ENCODE data around the gene FERMT1.

The FERMT1 gene

DNA sequence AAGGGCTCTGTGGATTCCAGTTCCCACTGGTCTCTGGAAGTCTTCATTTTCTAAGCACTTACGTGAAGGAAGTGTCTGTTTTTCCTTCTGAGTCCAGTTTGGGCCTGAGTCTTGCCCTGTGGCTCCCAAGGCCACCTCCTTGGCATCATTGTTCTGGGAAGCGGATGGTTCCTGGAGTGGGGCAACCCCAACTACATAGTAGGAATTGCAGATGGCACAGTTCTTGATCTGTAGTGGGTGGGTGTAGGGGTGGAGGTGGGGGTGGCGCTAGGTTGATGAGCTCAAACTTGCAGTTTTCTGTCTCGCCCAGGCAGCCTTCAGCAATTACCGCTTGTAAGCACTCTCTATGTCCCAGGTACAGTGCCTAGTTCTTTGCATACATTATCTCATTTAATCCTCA is 7.2 kb upstream of the FERMT1 start:
- TF ChIP-seq YY1 (IDR thresholded peaks at IDR 0.05; ENCODE audit: insufficient read depth, insufficient read length) = no peak
- TF ChIP-seq ZNF274 (IDR thresholded peaks at IDR 0.05; ENCODE audit: low read depth, low read length) = no peak
- no peak for TF ChIP-seq SUZ12 (IDR thresholded peaks at IDR 0.05; ENCODE audit: extremely low read depth, insufficient read depth, insufficient read length)

DNA sequence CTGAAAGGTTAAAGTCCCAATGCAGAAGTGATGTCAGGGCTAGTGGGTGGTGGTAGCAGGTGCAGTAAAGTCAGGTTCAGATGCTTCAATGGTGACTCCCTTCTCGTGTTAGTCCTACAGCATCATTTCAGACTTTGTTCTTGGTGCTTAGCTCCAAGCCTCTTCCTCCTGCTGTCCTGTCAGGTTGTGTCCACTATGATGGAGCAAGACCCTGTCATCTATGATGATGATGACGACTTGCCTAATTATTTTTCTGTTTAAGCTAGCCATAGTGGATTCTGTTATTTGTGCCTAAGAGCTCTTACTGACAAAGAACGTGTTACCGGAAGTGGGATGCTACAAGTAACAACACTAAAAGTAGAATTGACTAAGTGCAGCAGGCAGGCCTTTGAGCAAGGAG is 5.0 kb upstream of the FERMT1 start:
- TF ChIP-seq YY1 (IDR thresholded peaks at IDR 0.05; ENCODE audit: insufficient read depth, insufficient read length) (no peak), ZNF274 (IDR thresholded peaks at IDR 0.05; ENCODE audit: low read depth, low read length) (no peak), SUZ12 (IDR thresholded peaks at IDR 0.05; ENCODE audit: extremely low read depth, insufficient read depth, insufficient read length) (no peak)
- H3K27me3 ChIP-seq (ENCODE audit: insufficient read depth, insufficient read length) = peaks cover under 1% of the 10 kb centered on the region
- no peaks in the 10 kb centered on the region for H3K4me1 ChIP-seq (ENCODE audit: insufficient read depth, insufficient read length)
- H3K9ac ChIP-seq (ENCODE audit: insufficient read length, low read depth) = no peak overlapping the region
- no peaks in the 10 kb centered on the region for H3K9me3 ChIP-seq (ENCODE audit: insufficient read depth, low read length)
- no peaks in the 10 kb centered on the region for H3K36me3 ChIP-seq (ENCODE audit: insufficient read depth, insufficient read length, low read length)
- DNase-seq (ENCODE audit: low read depth, low spot score) = no peak
- no peak overlapping the region for H3K4me3 ChIP-seq (ENCODE audit: insufficient read length, low read depth)

More for the DNA sequence above, 7.2 kb upstream of the FERMT1 start:
- no peak overlapping the region for H3K9ac ChIP-seq (ENCODE audit: insufficient read length, low read depth)
- no peaks in the 10 kb centered on the region for H3K27me3 ChIP-seq (ENCODE audit: insufficient read depth, insufficient read length)
- DNase-seq (ENCODE audit: low read depth, low spot score) = no peak
- no peak overlapping the region for H3K4me3 ChIP-seq (ENCODE audit: insufficient read length, low read depth)
- no peaks in the 10 kb centered on the region for H3K36me3 ChIP-seq (ENCODE audit: insufficient read depth, insufficient read length, low read length)
- no peaks in the 10 kb centered on the region for H3K4me1 ChIP-seq (ENCODE audit: insufficient read depth, insufficient read length)
- H3K9me3 ChIP-seq (ENCODE audit: insufficient read depth, low read length) = no peaks in the 10 kb centered on the region

DNA sequence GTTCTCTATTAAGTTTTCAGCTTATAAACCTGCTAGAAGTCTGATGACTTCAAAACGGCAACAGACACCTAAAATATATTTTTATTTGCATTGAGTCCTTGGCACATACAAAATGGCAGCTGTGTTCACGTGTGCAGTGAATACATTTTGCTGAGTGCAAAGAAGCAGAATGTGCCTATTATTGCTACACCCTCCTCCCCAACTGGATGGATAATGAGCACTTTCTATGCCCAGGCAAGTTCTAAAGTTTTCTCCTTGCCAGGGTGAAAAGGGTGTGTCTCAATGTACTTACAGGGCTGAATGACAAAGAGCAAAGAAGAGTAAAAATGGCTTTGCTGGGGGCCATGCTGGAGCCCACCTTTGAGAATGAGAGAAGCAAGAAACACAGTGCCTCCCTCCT is 4.0 kb upstream of the FERMT1 start:
- Histone ChIP-seq H3K9me3 (ENCODE audit: insufficient read depth, low read length) (no peaks in the 10 kb centered on the region), H3K9ac (ENCODE audit: insufficient read length, low read depth) (no peak overlapping the region), H3K36me3 (ENCODE audit: insufficient read depth, insufficient read length, low read length) (no peaks in the 10 kb centered on the region), H3K4me3 (ENCODE audit: insufficient read length, low read depth) (no peak overlapping the region), H3K4me1 (ENCODE audit: insufficient read depth, insufficient read length) (no peaks in the 10 kb centered on the region), H3K27me3 (ENCODE audit: insufficient read depth, insufficient read length) (peaks cover 10% of the 10 kb centered on the region)
- DNase-seq (ENCODE audit: low read depth, low spot score) = no peak
- TF ChIP-seq SUZ12 (IDR thresholded peaks at IDR 0.05; ENCODE audit: extremely low read depth, insufficient read depth, insufficient read length) (no peak), YY1 (IDR thresholded peaks at IDR 0.05; ENCODE audit: insufficient read depth, insufficient read length) (no peak), ZNF274 (IDR thresholded peaks at IDR 0.05; ENCODE audit: low read depth, low read length) (no peak)

DNA sequence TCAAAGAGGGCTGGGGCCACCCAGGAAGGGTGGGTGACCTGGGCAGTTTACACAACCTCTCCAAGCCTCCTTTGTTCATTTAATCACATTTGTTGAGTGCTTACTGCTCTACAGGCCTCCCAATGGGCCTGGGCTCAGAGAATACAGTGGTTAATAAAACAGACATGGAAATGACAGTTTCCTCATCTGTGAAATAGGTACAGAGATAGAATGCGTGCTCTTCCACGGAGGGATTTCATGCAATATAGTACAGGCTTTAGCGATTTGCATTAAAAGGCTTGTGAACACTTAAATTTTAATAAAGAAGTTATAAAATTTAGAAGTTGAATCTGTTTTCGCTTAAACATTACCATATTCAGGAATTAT is 802 bp upstream of the FERMT1 start:
- Histone ChIP-seq H3K36me3 (ENCODE audit: insufficient read depth, insufficient read length, low read length) (no peaks in the 10 kb centered on the region), H3K4me3 (ENCODE audit: insufficient read length, low read depth) (peak overlapping the region; percentile 55), H3K9ac (ENCODE audit: insufficient read length, low read depth) (peak overlapping the region; percentile 85), H3K27me3 (ENCODE audit: insufficient read depth, insufficient read length) (peaks cover 17% of the 10 kb centered on the region), H3K4me1 (ENCODE audit: insufficient read depth, insufficient read length) (no peaks in the 10 kb centered on the region), H3K9me3 (ENCODE audit: insufficient read depth, low read length) (no peaks in the 10 kb centered on the region)
- TF ChIP-seq SUZ12 (IDR thresholded peaks at IDR 0.05; ENCODE audit: extremely low read depth, insufficient read depth, insufficient read length) = no peak
- TF ChIP-seq YY1 (IDR thresholded peaks at IDR 0.05; ENCODE audit: insufficient read depth, insufficient read length) = no peak
- DNase-seq (ENCODE audit: low read depth, low spot score) = no peak

DNA sequence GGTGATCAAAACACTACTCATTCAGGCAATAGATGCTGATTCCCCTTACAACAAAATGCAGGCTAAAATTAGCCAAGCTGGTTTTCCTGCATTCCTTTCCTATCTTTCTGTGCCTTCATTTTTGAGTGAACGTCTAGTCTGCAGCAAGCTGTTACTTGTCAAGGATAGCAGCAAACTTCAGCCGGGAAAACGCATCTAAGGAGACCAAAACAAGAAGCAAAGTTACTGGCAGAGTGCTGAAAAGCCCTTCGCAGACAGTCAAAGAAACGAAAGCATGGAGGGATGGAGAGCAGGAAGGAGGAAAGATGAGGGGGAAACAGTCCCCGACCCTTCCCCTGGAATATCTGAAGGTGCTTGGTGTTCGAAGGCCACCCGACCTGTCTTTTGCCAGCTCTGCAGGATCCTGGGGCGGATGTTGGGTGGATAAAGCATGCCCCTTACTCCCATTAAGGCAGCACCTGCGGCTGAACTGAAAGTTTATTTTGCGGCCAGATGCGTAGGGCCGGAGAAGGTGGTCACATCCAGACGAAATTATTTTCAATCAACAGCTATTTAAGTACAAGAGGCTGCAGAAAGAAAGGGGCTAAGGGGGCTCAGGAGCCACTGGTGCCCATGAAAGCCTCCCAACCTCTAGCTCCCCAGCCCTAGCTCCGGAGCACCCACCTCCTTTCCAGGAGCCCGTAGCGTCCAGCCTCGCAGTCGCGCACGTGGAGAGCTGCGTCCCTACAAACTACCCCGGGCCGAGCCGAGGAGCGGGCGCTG is 538 bp downstream of the FERMT1 start:
- Histone ChIP-seq H3K9me3 (ENCODE audit: insufficient read depth, low read length) (no peaks in the 10 kb centered on the region), H3K9ac (ENCODE audit: insufficient read length, low read depth) (peak overlapping the region; percentile 85), H3K27me3 (ENCODE audit: insufficient read depth, insufficient read length) (peaks cover 17% of the 10 kb centered on the region), H3K36me3 (ENCODE audit: insufficient read depth, insufficient read length, low read length) (no peaks in the 10 kb centered on the region), H3K4me3 (ENCODE audit: insufficient read length, low read depth) (peak overlapping the region; percentile 55), H3K4me1 (ENCODE audit: insufficient read depth, insufficient read length) (no peaks in the 10 kb centered on the region)
- TF ChIP-seq SUZ12 (IDR thresholded peaks at IDR 0.05; ENCODE audit: extremely low read depth, insufficient read depth, insufficient read length) (no peak), YY1 (IDR thresholded peaks at IDR 0.05; ENCODE audit: insufficient read depth, insufficient read length) (no peak), ZNF274 (IDR thresholded peaks at IDR 0.05; ENCODE audit: low read depth, low read length) (no peak)
- DNase-seq (ENCODE audit: low read depth, low spot score) = no peak

DNA sequence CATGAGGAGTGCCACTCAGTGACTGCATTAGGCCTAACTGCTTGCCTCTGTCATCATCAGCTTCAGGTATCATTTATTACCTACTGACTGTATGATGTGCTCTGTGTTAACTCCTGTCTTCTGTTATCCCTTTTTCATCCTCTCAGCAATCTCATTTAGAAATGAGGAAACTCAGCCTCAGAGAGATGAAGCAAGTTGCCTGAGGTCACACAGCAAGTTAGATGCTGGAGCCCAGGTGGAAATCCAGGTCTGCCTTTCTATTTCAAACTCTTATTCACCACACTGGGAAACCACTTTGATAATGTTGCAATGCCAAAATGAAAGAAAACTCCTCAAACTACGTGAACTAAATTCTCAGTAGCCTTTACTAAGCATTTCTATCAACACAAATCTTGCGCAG is 1.3 kb downstream of the FERMT1 start:
- H3K27me3 ChIP-seq (ENCODE audit: insufficient read depth, insufficient read length) = peaks cover 17% of the 10 kb centered on the region
- no peak overlapping the region for H3K4me3 ChIP-seq (ENCODE audit: insufficient read length, low read depth)
- no peaks in the 10 kb centered on the region for H3K36me3 ChIP-seq (ENCODE audit: insufficient read depth, insufficient read length, low read length)
- no peak for DNase-seq (ENCODE audit: low read depth, low spot score)
- no peaks in the 10 kb centered on the region for H3K4me1 ChIP-seq (ENCODE audit: insufficient read depth, insufficient read length)
- H3K9ac ChIP-seq (ENCODE audit: insufficient read length, low read depth) = no peak overlapping the region
- TF ChIP-seq ZNF274 (IDR thresholded peaks at IDR 0.05; ENCODE audit: low read depth, low read length) (no peak), YY1 (IDR thresholded peaks at IDR 0.05; ENCODE audit: insufficient read depth, insufficient read length) (no peak), SUZ12 (IDR thresholded peaks at IDR 0.05; ENCODE audit: extremely low read depth, insufficient read depth, insufficient read length) (no peak)
- H3K9me3 ChIP-seq (ENCODE audit: insufficient read depth, low read length) = no peaks in the 10 kb centered on the region

DNA sequence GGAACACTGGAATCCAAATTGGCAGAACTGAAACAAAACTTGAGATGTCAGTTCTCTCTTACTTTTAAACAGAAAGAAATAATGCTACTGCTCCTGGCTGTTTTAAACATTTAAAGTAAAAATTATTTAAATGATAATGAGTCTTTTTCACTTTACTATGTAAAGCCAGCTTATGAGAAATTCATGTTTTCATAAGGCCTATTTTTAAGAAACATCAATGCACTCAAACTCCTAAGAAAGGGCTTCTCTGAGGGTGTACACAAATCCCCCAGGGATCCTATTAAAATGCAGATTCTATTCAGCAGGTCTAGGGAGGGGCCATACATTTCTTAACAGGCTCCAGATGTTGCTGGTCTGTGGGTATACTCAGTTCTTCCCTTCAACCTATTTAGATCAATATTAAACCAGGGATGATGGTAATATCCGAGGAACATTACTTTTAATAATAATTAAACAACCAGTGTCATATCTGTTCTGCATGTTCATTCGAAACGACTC is 2.3 kb downstream of the FERMT1 start:
- TF ChIP-seq ZNF274 (IDR thresholded peaks at IDR 0.05; ENCODE audit: low read depth, low read length) = no peak
- TF ChIP-seq SUZ12 (IDR thresholded peaks at IDR 0.05; ENCODE audit: extremely low read depth, insufficient read depth, insufficient read length) = no peak
- no peak for TF ChIP-seq YY1 (IDR thresholded peaks at IDR 0.05; ENCODE audit: insufficient read depth, insufficient read length)
- peak; percentile 23 for DNase-seq (ENCODE audit: low read depth, low spot score)
- H3K36me3 ChIP-seq (ENCODE audit: insufficient read depth, insufficient read length, low read length) = peaks cover 2% of the 10 kb centered on the region

More for the DNA sequence above, 2.3 kb downstream of the FERMT1 start:
- no peaks in the 10 kb centered on the region for H3K4me1 ChIP-seq (ENCODE audit: insufficient read depth, insufficient read length)
- H3K9me3 ChIP-seq (ENCODE audit: insufficient read depth, low read length) = no peaks in the 10 kb centered on the region
- no peak overlapping the region for H3K4me3 ChIP-seq (ENCODE audit: insufficient read length, low read depth)
- H3K27me3 ChIP-seq (ENCODE audit: insufficient read depth, insufficient read length) = peaks cover 17% of the 10 kb centered on the region
- H3K9ac ChIP-seq (ENCODE audit: insufficient read length, low read depth) = no peak overlapping the region
